ENCODE measurements around the gene DGKE. TPM values are rescaled to one million over a fixed set of nuclear protein-coding genes. Genes with fewer than 3 reads are reported as not detected.

Gene DGKE
- total and polyA plus RNA-seq, 2 of the 8 experiments (the other 6 are each of a cell fraction or from before 2014, with no cell fraction given), result 1.7 to 7.4 TPM

DNA sequence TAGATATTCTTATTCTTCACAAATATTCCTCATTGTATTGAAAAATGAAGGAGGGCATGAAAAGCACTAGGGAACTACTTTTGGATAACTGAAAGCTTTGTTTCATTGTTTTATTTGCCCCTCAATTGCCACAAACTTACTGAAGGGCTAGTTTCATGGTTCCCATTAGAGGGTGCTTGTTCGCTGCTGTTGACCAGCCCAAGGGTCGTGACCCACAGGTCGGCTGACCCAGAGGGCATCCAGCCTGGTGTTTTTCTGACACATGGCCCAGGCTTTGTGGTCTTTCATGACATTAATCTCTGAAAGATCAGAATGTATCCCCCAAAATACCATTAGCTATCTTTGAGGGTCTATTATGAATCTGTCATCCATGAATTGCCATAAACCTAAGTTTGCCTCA, 30.0 kb downstream of the DGKE start:
- Histone ChIP-seq H2BK12ac (ENCODE audit: low read depth, low read length) (no peak overlapping the region), H4K5ac (ENCODE audit: insufficient read length, low read depth, low read length) (no peak overlapping the region), H4K20me1 (replicated peaks in 1 of 2; ENCODE audit: control insufficient read depth in 1 of 2, insufficient read depth in 2 of 2, low read length in 2 of 2) (no peaks in the 10 kb centered on the region), H3K79me2 (ENCODE audit: control insufficient read depth in 1 of 2, insufficient read depth in 2 of 2, low read length in 2 of 2) (no peaks in the 10 kb centered on the region), H3K79me1 (ENCODE audit: low read depth, low read length) (no peaks in the 10 kb centered on the region), H2AFZ (ENCODE audit: low read length) (no peak overlapping the region), H4K8ac (ENCODE audit: extremely low read depth, insufficient read depth, low read length) (no peak overlapping the region), H2BK15ac (ENCODE audit: low read length) (no peak overlapping the region), H2AK5ac (ENCODE audit: low read depth, low read length) (no peak overlapping the region), H2BK20ac (ENCODE audit: low read length) (no peak overlapping the region), H2BK5ac (ENCODE audit: low read depth, low read length) (no peak overlapping the region), H2BK120ac (replicated peaks; ENCODE audit: low read depth, low read length) (no peak overlapping the region), H3K36me3 (ENCODE audit: control insufficient read depth in 2 of 4, insufficient read depth in 4 of 4, low read length in 3 of 4) (peaks cover 0 to 6% (median 3%) of the 10 kb centered on the region in 4 experiments; a peak in 5 of 8 replicates), H3K23ac (ENCODE audit: insufficient read length) (no peak overlapping the region), H3K4me2 (ENCODE audit: insufficient read depth in 1 of 2, low read depth in 2 of 2, low read length in 2 of 2) (no peak overlapping the region), H3K14ac (ENCODE audit: insufficient read length) (no peak overlapping the region), H3K56ac (replicated peaks; ENCODE audit: insufficient read length, low read depth, low read length) (no peak overlapping the region), H3K4ac (replicated peaks; ENCODE audit: insufficient read length, low read depth, low read length) (no peak overlapping the region), H3K4me1 (replicated peaks in 1 of 4; ENCODE audit: control insufficient read depth in 3 of 4, insufficient read depth in 4 of 4, low read length in 3 of 4) (no peaks in the 10 kb centered on the region; a peak in 2 of 7 replicates), H3K9ac (replicated peaks in 1 of 4; ENCODE audit: extremely low read depth in 1 of 4, low read depth in 3 of 4, low read length in 3 of 4) (no peak overlapping the region), H3K27me3 (replicated peaks in 1 of 4; ENCODE audit: control insufficient read depth in 3 of 4, extremely low read depth in 1 of 4, insufficient read depth in 3 of 4, low read length in 3 of 4) (no peaks in the 10 kb centered on the region), H3K4me3 (ENCODE audit: extremely low read depth in 1 of 4, insufficient read depth in 2 of 4, low read depth in 3 of 4, low read length in 4 of 4) (no peak overlapping the region), H3K27ac (ENCODE audit: low read depth, low read length) (no peak overlapping the region), H3K18ac (ENCODE audit: extremely low read depth, low read length) (no peak overlapping the region), H3K9me3 (ENCODE audit: insufficient read depth in 2 of 2, low read depth in 1 of 2, low read length in 1 of 2) (no peaks in the 10 kb centered on the region), H4K91ac (replicated peaks; ENCODE audit: insufficient read length, low read length) (no peak overlapping the region), H3K23me2 (ENCODE audit: low read depth, low read length) (no peaks in the 10 kb centered on the region)
- FAIRE-seq (no peak), DNase-seq (ENCODE audit: low read depth in 1 of 2, low spot score in 2 of 2) (no peak)
- WGBS, 2 experiments (ENCODE audit: extremely low coverage in 1 of 2, insufficient coverage in 1 of 2, insufficient read length in 1 of 2, insufficient replicate concordance in 2 of 2, low coverage in 1 of 2, low lambda C conversion rate in 2 of 2, missing lambda C conversion rate in 1 of 2), result 93% methylated on average over 3 of the region's 3 CpGs; no CpG with 5 or more reads in 1 of the 2 experiments
- TF ChIP-seq RAD21 (IDR thresholded peaks at IDR 0.05 in 1 of 2, conservative IDR thresholded peaks at IDR 0.05 in 1 of 2; ENCODE audit: low read depth in 2 of 2, low read length in 2 of 2), result peak; percentile 10 to 23; a peak in 2 of 4 replicates
- no peak for TF ChIP-seq CTCF (IDR thresholded peaks at IDR 0.05; ENCODE audit: control extremely low read depth in 1 of 3, insufficient read depth in 1 of 3, low read depth in 1 of 3, low read length in 3 of 3)
- POLR2A ChIA-PET (ENCODE audit: partially characterized antibody), result interaction anchor here (1.7 kb wide), 1 partner anchor 39 kb away, joined by 3 read pairs; no protein-coding TSS in a partner anchor
- CTCF ChIA-PET (ENCODE audit: partially characterized antibody), result interaction anchor here (1.0 to 2.5 kb wide), 4 partner anchors 13 to 44 kb away, joined by 3 to 8 read pairs (median 4); no protein-coding TSS in a partner anchor
